Stimulated activated CD4-positive, alpha-beta T cell treated with anti-CD3 and anti-CD28 coated beads, Interleukin-15, amount 100 ng/mL, for 48 hours (primary cell): Measurements from ENCODE around the gene CALML6.

ENCODE experiments used
- DNase-seq, 2 donors: peaks; one replicate each; pipeline ENCODE4 v3.0.0-alpha.2; 2020; ENCODE audit warnings: low read depth in 2 of 2

The CALML6 gene

GRCh38 chr1:1911350-1912041, 3.6 kb upstream of the CALML6 start:
- DNase-seq = no peak

GRCh38 chr1:1914101-1914970, 724 bp upstream of the CALML6 start:
- DNase-seq = no peak

- no peak for DNase-seq
These were observed 1.1 kb downstream of the CALML6 start for GRCh38 chr1:1915911-1916840.

- no peak for DNase-seq
These were observed 1.8 kb downstream of the CALML6 start for GRCh38 chr1:1916851-1917251.

GRCh38 chr1:1917304-1917976, 2.4 kb downstream of the CALML6 start:
- DNase-seq = no peak

GRCh38 chr1:1917995-1918900, 3.2 kb downstream of the CALML6 start:
- no peak for DNase-seq

- DNase-seq = no peak
These were observed 3.8 kb downstream of the CALML6 start, which contains the start of gene TMEM52 for GRCh38 chr1:1918901-1919303. Gene TMEM52, minus strand, starts transcription at chr1:1919279. Its CDS starts 14 bp downstream, at chr1:1919265.

GRCh38 chr1:1919304-1920056, 4.4 kb downstream of the CALML6 start:
- peak; percentile 98 to 99 for DNase-seq

- DNase-seq = no peak
These were observed 5.1 kb downstream of the CALML6 start for GRCh38 chr1:1920057-1920607.

- DNase-seq = no peak
These were observed 5.8 kb downstream of the CALML6 start for GRCh38 chr1:1920608-1921458.

- no peak for DNase-seq
These were observed 6.4 kb downstream of the CALML6 start for GRCh38 chr1:1921459-1921862.

- no peak for DNase-seq
These were observed 7.0 kb downstream of the CALML6 start for GRCh38 chr1:1921901-1922701.

- no peak for DNase-seq
These were observed 7.6 kb downstream of the CALML6 start for GRCh38 chr1:1922702-1922955.

- DNase-seq = no peak
These were observed 8.1 kb downstream of the CALML6 start for GRCh38 chr1:1922956-1923833.

GRCh38 chr1:1924386-1924785, 9.3 kb downstream of the CALML6 start:
- DNase-seq = no peak

GRCh38 chr1:1924849-1925248, 9.8 kb downstream of the CALML6 start:
- no peak for DNase-seq
